ENCODE results near the gene TNFAIP8L1. TPM values are rescaled to one million over a fixed set of nuclear protein-coding genes. Genes with fewer than 3 reads are reported as not detected.

TNFAIP8L1 gene
- total and polyA plus RNA-seq, 2 of the 8 experiments (the other 6 are each of a cell fraction or from before 2014, with no cell fraction given) = 3.2 to 6.1 TPM

DNA sequence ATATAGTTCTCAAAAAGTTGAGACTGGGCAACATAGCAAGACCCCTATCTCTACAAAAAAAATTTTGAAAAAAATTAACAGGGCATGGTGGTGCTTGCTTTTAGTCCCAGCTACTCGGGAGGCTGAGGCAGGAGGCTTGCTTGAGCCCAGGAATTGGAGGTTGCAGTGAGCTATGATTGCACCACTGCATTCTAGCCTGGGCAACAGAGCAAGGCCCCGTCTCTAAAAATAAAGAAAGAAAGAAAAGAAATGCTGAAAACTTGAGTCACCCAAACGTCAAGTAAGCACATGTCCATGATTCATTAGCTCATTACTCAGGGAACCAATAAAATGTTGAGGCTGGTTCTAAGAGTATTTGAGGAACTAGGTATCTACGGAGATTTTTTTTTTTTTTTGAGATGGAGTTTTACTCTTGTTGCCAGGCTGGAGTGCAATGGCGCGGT lies 45.9 kb upstream of the TNFAIP8L1 start:
- H3K56ac ChIP-seq (replicated peaks; ENCODE audit: insufficient read length, low read depth, low read length) = no peak overlapping the region
- H3K23me2 ChIP-seq (ENCODE audit: low read depth, low read length) = peaks cover 6% of the 10 kb centered on the region; the same call in 1 of the 2 replicates
- no peaks in the 10 kb centered on the region for H4K20me1 ChIP-seq (replicated peaks in 1 of 2; ENCODE audit: control insufficient read depth in 1 of 2, insufficient read depth in 2 of 2, low read length in 2 of 2)
- peaks cover 0 to 9% (median 2%) of the 10 kb centered on the region in 4 experiments; a peak in 5 of 7 replicates for H3K4me1 ChIP-seq (replicated peaks in 1 of 4; ENCODE audit: control insufficient read depth in 3 of 4, insufficient read depth in 4 of 4, low read length in 3 of 4)
- no peak overlapping the region for H3K18ac ChIP-seq (ENCODE audit: extremely low read depth, low read length)
- H3K9ac ChIP-seq (replicated peaks in 1 of 4; ENCODE audit: extremely low read depth in 1 of 4, low read depth in 3 of 4, low read length in 3 of 4) = no peak overlapping the region
- no peaks in the 10 kb centered on the region for H3K79me1 ChIP-seq (ENCODE audit: low read depth, low read length)
- no peaks in the 10 kb centered on the region for H3K79me2 ChIP-seq (ENCODE audit: control insufficient read depth in 1 of 2, insufficient read depth in 2 of 2, low read length in 2 of 2)
- no peak overlapping the region for H4K91ac ChIP-seq (replicated peaks; ENCODE audit: insufficient read length, low read length)
- 87% methylated on average over 6 of the region's 6 CpGs; no CpG with 5 or more reads in 1 of the 2 experiments for WGBS, 2 experiments (ENCODE audit: extremely low coverage in 1 of 2, insufficient coverage in 1 of 2, insufficient read length in 1 of 2, insufficient replicate concordance in 2 of 2, low coverage in 1 of 2, low lambda C conversion rate in 2 of 2, missing lambda C conversion rate in 1 of 2)
- no peaks in the 10 kb centered on the region for H3K36me3 ChIP-seq (ENCODE audit: control insufficient read depth in 2 of 4, insufficient read depth in 4 of 4, low read length in 3 of 4)
- H3K4me2 ChIP-seq (ENCODE audit: insufficient read depth in 1 of 2, low read depth in 2 of 2, low read length in 2 of 2) = no peak overlapping the region
- H3K4ac ChIP-seq (replicated peaks; ENCODE audit: insufficient read length, low read depth, low read length) = no peak overlapping the region
- H2BK15ac ChIP-seq (ENCODE audit: low read length) = no peak overlapping the region
- H3K14ac ChIP-seq (ENCODE audit: insufficient read length) = no peak overlapping the region
- ChIA-PET POLR2A (ENCODE audit: partially characterized antibody) (interaction anchor here (0.6 to 0.8 kb wide), 3 partner anchors 16 to 326 kb away, joined by 3 to 4 read pairs (median 3); no protein-coding TSS in a partner anchor), CTCF (ENCODE audit: partially characterized antibody) (interaction anchor here (0.6 to 7.1 kb wide), 12 partner anchors 14 to 263 kb away, joined by 3 to 34 read pairs (median 8); no protein-coding TSS in a partner anchor)
- H2AFZ ChIP-seq (ENCODE audit: low read length) = no peak overlapping the region
- peaks cover 0 to 3% (median 0%) of the 10 kb centered on the region in 4 experiments; a peak in 1 of 7 replicates for H3K27me3 ChIP-seq (replicated peaks in 1 of 4; ENCODE audit: control insufficient read depth in 3 of 4, extremely low read depth in 1 of 4, insufficient read depth in 3 of 4, low read length in 3 of 4)
- FAIRE-seq (no peak), DNase-seq (ENCODE audit: low read depth in 1 of 2, low spot score in 2 of 2) (no peak)
- no peak overlapping the region for H2BK5ac ChIP-seq (ENCODE audit: low read depth, low read length)
- no peak overlapping the region for H3K23ac ChIP-seq (ENCODE audit: insufficient read length)
- no peak overlapping the region for H4K5ac ChIP-seq (ENCODE audit: insufficient read length, low read depth, low read length)
- no peak overlapping the region for H2BK20ac ChIP-seq (ENCODE audit: low read length)
- no peaks in the 10 kb centered on the region for H3K9me3 ChIP-seq (ENCODE audit: insufficient read depth in 2 of 2, low read depth in 1 of 2, low read length in 1 of 2)
- H2BK12ac ChIP-seq (ENCODE audit: low read depth, low read length) = no peak overlapping the region
- no peak for TF ChIP-seq RFX5 (IDR thresholded peaks at IDR 0.05; ENCODE audit: borderline replicate concordance, low read depth, low read length)
- TF ChIP-seq KDM1A (IDR thresholded peaks at IDR 0.05; ENCODE audit: borderline replicate concordance, low read length) = 0 out of 2 replicates have a peak, but pooled peaks have one; percentile 19
- TF ChIP-seq EZH2 (IDR thresholded peaks at IDR 0.05; ENCODE audit: low read depth, low read length, severe bottlenecking) = no peak
- no peak overlapping the region for H3K27ac ChIP-seq (ENCODE audit: low read depth, low read length)
- H2BK120ac ChIP-seq (replicated peaks; ENCODE audit: low read depth, low read length) = no peak overlapping the region
- no peak overlapping the region for H4K8ac ChIP-seq (ENCODE audit: extremely low read depth, insufficient read depth, low read length)
- H2AK5ac ChIP-seq (ENCODE audit: low read depth, low read length) = no peak overlapping the region
- H3K4me3 ChIP-seq (ENCODE audit: extremely low read depth in 1 of 4, insufficient read depth in 2 of 4, low read depth in 3 of 4, low read length in 4 of 4) = no peak overlapping the region
